HFF-Myc (cell line): Measurements from ENCODE around the gene PAIP1.
A peak's percentile ranks its signal among the peaks of the same experiment; 100 is the strongest.

ENCODE experiments used
- DNase-seq: peaks from one replicate; pipeline ENCODE4 v3.0.0-alpha.2; 2011; ENCODE audit warnings: low read depth; ENCODE audit errors: extremely low read depth
- H3K4me3 ChIP-seq: replicated peaks from 2 replicates; pipeline ENCODE4 v1.5.1; 2011; ENCODE audit warnings: low read depth, mild to moderate bottlenecking, control low read depth, low read length
- CTCF ChIP-seq: IDR thresholded peaks from 2 replicates; pipeline ENCODE4 v1.5.1; 2012; ENCODE audit warnings: mild to moderate bottlenecking, low read depth, low read length, control low read depth; ENCODE audit errors: missing control alignments

PAIP1 gene

GRCh38 chr5:43497311-43498104, 59.4 kb downstream of the PAIP1 start:
- H3K4me3 ChIP-seq = no peak overlapping the region
- DNase-seq = no peak
- TF ChIP-seq CTCF = no peak

- no peak for DNase-seq
- TF ChIP-seq CTCF = no peak
- no peak overlapping the region for H3K4me3 ChIP-seq
Observed at GRCh38 chr5:43491326-43491725, 65.6 kb downstream of the PAIP1 start.

- no peak overlapping the region for H3K4me3 ChIP-seq
- no peak for DNase-seq
- no peak for TF ChIP-seq CTCF
Observed at GRCh38 chr5:43486353-43486752, 70.5 kb downstream of the PAIP1 start.

GRCh38 chr5:43485406-43485805, 71.5 kb downstream of the PAIP1 start:
- DNase-seq = no peak
- TF ChIP-seq CTCF = no peak
- H3K4me3 ChIP-seq = no peak overlapping the region

GRCh38 chr5:43484106-43484849, 72.6 kb downstream of the PAIP1 start:
- peak; percentile 53 for DNase-seq
- peak; percentile 50 for TF ChIP-seq CTCF
- H3K4me3 ChIP-seq = peak overlapping the region; percentile 92

- DNase-seq = peak; percentile 74
- no peak for TF ChIP-seq CTCF
- H3K4me3 ChIP-seq = peak within 1 kb of the TSS; percentile 92
Observed at GRCh38 chr5:43483298-43484105, 73.4 kb downstream of the PAIP1 start, which contains the start of gene TMEM267. Gene TMEM267 (minus strand): TSS chr5:43483865. CDS start chr5:43453969, 29,896 bp downstream.
